GM18502 (cell line): ENCODE measurements around the gene TSPO.

Experiments
- ATAC-seq: cut with Tn5 transposase; IDR thresholded peaks from one replicate; pipeline ENCODE4 v1.9.1; 2021; ENCODE audit warnings: mild to moderate bottlenecking; ENCODE audit not compliant: unreplicated experiment, poor library complexity

TSPO gene

DNA sequence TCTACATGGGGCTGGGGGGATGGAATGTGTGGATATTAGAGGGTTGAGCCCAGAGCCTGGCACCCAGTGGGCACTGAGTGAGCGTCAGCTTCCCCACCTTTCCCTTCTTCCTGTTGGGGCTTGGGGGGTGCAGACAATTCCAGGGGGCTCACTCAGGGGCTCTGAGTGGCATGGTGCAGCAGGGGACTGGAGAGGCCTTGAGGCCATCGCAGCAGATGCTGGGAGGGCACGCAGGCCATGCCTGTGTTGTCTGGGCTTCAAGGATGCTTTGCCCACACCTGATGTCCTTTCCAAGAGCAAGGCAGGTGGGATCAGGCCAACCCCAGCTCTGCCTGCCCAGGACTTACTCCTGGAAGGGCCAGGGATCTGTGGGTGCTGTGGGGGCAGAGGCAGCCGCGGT, 46.8 kb downstream of the TSPO start:
- ATAC-seq = no peak

DNA sequence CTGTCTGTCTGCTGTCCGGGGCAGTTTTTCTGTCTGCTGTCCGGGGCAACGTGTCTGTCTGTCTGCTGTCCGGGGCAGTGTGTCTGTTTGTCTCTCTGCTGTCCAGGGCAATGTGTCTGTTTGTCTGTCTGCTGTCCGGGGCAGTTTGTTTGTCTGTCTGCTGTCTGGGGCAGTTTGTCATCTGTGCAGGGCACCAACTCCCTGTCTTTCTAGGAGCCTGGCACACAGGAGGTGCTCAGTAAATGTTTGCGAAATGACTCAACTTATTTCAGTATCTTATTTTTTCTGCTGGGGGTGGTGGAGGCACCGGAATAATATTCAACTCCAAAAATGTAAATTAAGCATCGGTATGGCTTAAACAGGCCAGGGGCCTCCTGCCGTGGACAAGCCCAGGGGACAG, 47.6 kb downstream of the TSPO start:
- ATAC-seq = no peak

DNA sequence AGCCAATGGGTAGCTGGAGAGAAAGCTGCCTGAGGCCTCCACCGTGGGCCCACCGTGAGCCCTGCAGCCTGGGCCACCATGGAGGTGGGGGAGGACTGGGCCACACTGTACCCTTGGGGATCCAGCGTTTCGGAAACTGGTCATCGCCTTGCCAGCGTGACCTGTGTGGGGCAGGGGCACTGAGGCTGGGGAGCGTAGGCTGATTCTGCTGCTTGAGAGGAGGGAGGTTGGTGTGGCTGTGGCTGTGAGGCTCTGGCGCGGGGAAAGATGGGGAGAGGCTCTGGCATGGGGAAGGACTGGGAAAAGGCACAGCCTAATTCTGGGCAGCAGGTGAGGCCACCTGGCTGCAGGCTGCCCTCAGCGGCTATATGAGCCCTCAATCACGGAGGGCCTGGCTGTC, 48.2 kb downstream of the TSPO start:
- ATAC-seq = no peak

DNA sequence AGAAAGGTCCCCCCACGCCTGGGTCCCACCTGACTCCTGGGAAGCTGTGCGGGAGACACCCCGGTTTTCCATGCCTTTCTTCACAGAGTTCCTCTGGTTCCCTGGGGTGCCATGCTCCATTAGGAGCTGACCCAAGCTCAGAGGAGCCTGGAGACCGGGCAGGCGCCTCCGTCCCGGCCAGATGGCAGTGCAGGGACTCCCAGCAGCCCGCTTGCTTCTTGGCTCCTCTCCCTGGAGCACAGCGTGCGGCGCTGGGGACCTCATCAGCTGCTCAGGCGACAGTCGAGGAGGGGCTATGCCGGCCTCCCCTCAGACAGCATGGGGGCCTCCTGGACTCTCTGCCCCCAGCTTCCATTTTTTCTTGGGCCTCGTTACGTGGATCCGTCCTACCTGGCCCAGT, 48.7 kb downstream of the TSPO start:
- ATAC-seq = no peak

DNA sequence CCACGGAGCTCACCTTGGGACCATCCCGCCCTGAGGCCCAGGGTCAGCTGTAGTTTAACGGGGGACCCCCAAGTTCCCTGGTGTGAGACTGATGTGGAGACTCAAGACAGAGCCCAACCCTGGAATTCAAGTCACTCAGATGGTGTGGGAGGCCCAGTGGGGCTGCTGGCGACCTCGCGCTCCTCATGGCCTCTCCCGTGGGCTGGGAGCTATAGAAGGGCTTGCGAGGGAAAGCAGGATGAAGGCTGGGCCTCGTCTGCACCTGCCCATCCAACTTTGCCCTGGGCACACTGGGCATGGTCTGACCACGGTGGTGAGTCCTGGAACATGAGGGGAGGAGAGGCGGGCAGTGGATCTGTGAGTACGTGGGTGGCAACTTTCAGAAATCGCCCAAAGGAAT, 49.2 kb downstream of the TSPO start:
- ATAC-seq = no peak

DNA sequence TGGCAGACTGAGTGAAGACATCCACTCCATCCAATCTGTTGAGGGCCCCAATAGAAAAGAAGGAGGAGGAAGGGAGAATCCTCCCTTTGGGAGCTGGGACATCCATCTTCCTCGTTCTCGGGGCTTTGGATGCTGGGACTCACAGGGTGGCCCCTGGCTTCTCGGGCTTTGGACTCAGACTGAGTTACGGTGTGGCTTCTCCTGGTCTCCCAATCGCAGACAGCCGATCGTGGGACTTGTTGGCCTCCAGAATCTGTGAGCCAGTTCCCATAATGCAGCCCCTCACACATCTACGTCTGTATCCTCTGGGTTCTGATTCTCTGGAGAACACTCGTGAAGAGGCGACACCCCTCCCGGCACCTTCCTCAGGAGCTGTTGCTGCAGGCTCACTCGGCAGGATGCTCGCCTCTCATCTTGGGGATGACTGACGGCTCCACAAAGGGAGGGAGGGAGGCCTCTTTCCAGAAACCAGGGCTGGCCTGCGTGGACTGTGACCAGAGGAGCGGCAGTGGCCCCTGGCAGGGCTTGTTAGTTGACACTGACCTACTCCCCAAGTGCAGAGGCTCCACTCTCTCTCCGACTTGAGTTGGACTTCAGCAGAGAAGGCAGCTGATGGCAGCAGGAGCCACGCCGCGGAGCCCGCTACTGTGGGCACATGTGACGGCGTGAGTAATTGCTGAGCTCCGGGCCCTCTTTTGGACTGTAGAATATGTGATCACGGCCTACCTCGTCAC, 50.3 kb downstream of the TSPO start:
- no peak for ATAC-seq

DNA sequence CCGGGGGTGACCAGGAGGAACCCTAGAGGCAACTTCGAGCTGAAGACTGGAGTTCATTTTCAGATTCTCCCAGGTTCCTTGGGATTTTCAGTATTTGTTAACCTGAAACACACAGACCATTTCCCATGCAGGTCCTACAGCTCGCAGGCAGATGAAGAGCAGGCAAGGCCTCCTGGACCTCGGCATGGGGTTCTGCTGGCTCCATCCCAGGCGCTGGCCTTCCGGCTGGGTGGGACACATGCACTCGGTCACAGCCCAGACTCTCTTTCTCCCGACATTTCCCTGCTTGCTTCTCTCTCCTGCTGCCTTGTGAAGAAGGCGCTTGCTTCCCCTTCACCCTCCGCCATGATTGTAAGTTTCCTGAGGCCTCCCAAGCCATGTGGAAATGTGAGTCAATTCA, 51.0 kb downstream of the TSPO start:
- ATAC-seq = no peak

DNA sequence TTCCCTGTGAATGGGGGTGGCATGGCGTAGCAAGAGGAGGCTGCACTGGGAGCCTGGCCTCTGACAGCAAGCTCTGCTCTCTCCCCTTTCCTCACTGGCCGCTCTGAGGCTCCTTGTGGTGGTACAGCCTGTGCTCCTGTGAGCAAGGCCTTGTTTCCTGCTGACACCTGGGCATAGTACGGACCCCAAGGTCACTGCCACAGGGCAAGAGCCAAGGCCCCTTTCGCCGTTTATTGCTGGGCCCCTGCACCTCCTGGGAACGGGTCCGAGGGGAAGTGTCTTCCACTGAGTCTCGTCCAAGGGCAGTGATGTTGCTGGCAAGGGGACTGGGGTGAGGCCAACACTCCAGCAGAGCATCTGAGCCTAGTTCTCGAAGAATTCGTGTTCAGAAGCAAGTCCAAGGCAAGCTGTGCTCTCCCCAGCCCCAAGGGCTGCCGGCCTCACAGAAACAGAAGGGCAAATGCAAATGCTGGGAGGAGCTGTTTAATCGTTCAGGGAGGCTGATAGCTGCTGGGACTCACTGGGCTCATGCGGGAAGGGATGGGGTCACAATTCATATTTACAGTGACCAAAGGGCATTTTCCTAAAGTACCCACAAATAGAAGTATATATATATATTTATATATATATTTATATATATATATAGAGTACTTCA, 51.5 kb downstream of the TSPO start:
- ATAC-seq = no peak

DNA sequence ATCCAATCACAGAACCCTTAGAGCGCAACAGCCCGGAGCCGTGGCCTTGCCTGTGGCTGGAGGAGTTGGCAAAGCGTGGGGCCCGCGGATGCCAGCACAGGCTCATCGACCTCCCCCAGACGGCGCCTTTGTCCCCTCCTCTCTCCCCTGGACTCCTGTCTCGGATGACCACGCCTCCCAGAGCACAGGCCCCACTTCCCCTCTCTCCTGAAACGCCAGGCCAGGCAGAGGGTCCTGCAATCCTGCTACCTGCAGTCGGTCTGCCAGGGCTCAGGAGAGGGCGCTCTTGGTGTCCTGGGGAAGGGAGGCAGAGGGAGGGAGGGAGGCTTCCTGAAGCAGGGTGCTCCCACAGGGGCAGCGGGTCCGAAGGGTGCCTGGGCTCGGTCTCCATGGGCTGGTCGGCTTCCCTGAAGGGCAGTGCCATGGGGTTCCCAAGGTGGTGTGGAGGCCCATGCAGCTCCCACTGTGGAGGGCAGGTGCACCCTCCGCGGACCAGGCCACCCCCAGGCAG, 52.2 kb downstream of the TSPO start:
- ATAC-seq = no peak

DNA sequence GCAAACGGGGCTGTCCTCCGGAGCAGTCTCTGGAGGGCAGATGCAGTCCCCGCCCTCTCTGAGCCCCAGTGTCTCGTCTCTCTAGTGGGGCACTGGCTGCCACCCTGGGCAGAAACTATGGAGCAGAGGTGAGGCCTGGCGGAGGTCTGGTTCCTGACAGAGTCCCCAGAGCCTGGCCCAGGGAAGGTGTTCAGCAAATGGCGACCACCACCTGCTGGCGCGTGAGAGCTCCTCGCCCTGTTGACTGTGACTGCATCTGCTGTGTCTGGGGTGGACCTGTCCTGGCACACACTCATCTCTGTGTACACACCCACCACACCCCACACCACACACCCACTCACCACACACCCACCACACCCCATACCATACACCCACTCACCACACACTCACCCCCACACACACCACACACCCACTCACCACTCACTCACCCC, 53.9 kb downstream of the TSPO start:
- ATAC-seq = no peak

DNA sequence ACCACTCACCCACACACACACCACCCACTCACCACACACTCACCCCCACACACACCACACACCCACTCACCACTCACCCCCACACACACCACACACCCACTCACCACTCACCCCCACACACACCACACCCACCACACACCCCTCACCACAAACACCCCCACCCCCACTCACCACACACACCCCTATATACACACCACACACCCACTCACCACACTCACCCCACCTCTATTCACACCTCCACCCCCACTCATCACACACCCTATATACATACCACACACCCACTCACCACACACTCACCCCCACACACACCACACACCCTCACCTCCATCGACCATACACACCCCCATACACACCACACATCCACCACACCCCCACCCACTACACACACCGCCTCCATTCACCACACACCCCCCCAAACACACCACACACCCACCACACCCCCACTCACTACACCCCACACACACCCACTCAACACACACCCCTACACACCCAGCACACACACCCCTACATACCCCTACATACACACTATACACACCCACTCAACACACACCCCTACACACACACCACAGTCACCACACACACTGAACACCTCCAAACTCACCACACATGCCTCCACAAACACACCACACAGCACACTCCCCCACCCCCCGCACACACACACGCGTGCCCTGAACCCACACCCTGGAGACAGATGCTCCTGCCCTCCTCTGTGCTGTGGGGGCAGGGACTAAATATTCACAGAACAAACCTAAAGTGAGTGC, 54.6 kb downstream of the TSPO start:
- no peak for ATAC-seq

DNA sequence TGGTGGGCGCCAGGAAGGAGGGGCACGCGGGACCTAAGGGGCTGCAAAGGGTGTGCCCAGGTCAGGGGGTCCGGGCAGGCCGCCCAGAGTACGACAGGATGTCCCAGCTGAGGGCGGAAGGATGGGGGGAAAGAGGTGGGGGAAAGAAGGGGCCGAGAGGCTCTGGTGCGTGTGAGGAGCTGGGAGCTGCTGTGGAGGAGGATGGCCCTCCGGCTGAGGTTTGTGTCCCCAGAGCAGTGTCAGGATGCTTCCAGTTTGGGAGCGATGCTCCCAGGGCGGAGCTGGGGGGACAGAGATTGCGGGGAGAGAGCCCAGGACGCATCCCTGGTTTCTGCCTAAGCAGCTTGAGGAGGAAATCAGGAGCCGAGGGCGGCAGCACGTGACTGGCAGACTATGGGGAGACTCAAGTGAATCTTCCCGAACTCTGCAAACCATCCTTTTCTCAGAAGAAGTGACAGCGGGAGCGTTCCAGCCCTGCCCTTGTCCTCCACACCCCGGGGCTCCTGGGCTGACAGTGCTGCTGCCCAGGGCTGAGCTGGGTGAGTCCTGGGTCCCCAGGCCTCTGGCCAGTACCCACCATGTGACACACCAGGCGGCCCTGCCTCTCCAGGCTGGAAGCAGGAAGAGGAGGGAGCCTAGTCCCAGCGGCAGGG, 55.3 kb downstream of the TSPO start:
- ATAC-seq = no peak

DNA sequence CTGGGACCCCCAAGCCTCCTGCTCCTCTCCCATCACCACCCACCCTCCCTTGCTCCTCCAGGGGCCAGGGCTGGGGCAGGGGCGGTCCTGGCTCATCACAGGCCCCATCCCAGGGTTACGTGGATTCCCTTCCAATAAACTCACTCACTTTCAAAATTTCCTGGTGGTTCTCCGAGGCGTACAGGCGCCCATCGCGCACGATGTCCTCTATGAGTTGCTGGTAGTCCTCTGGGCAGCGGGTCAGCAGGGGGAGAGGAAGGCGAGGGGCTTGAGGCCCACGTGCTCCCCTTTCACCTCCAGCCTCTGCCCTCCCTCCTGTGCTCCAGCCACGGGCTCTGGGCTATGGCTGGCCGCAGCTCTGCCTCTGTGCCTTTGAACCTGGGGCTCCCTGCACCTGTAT, 56.0 kb downstream of the TSPO start:
- ATAC-seq = no peak

DNA sequence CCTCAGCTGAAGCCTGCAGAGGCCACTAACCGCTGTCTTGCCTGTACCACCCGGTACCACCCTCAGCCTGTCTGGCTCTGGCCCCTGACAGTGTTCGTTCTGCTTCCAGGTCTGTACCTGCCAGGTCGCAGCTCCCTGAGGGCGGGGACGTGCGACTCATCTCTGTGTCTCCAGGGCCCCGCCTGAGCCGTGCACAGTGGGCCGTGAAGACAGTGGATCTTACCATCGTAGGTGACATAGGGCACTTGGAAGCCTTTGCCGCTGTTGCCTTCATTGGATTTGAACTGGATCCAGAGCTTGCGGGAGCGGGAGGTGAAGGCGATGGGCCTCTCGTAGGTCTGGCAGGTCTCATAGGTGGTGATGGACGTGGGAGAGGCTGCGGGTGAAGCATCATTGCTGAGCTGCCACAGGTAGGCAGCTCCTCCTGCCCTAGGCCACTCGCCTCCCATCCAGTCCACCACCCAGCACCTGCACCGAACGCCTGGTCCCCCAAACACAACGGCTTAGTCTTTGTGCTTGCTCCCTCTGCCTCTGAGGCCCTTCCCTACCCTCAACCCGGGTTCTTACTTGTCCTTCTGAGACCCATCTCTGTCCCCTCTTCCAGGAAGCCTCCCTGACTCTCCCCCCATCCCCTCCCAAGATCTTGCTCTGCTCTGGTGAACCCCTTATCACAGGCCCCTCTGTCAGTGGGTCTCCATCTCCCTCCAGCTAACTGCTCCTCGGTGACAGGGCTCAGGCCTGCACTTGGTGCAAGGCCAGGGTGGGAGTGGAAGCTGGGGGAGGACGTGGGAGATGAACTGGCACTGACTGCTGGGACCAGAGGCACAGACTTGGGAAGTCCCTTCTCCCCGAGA, 56.7 kb downstream of the TSPO start:
- no peak for ATAC-seq

DNA sequence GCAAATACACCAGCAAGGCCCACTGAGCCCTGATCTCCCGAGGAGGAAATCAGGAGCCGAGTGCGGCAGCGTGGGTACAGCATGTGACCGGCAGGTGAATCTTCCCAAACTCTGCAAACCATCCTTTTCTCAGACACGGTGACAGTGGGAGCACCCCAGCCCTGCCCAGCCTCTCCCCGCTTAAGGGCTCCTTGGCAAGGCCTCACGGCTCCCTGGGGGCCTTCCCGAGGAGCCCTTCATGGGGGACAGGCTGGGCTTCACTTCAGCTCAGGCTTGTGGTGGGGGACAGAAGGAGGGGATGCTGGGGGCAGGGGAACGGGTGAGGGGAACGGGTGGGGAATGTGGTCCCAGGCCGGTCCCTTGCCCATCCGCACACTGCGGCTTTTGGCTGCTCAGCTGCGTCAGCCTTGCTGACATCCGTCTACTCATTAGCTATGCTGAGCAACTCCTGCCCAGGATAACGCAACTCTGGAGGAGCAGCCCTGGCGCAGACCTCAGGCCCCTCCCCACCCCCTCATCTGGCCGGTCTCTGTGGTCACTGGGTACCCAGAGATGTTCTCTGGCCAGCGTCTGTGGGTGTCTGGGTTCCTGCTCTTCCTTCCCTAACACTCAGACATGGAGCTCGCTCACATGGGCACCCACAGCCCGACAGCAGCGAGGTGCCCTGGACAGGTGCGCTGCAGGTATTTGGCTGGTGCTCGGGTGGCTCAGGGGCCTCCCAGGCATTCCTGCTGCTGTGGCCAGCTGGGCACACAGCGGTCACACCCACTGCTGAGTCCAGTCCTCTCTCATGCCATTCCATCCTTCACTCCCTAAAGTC, 57.6 kb downstream of the TSPO start:
- no peak for ATAC-seq

DNA sequence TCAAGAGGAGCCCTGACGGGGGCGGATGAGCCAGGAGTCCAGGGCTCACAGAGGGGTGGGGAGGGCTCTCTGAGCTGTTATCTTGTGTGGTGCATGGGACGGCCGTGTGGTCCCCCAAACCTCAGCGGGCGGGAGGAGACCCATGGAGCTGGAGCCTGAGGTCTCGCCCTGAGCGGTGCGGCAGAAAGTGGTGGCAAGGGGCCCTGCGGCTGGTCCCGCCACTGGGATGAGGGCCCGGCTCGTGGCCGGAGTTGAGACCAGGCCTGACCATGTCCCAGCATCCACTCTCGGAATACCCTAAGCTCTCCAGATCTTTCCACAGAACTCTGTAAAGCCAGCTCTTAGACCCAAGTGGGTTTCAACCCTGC, 58.1 kb downstream of the TSPO start:
- ATAC-seq = no peak

DNA sequence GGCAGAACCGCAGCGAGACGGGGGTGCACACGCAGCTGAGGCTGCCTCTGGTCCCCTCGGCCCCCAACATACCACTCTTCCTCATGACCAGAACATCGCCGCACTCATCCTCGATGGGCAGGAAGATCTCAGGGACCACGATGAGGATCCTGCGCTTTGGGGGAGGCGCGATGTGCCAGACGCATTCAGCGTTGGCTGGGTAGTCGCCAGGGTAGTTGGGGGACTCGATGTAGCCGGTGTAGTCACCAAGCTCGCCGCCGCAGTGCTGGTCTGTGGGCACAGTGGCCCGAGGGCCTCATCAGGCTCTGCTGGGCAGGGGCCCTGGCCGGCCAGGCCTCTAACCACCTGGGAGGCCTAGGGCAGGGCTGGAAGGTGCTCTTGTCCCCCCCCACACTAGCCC, 58.6 kb downstream of the TSPO start:
- ATAC-seq = no peak

DNA sequence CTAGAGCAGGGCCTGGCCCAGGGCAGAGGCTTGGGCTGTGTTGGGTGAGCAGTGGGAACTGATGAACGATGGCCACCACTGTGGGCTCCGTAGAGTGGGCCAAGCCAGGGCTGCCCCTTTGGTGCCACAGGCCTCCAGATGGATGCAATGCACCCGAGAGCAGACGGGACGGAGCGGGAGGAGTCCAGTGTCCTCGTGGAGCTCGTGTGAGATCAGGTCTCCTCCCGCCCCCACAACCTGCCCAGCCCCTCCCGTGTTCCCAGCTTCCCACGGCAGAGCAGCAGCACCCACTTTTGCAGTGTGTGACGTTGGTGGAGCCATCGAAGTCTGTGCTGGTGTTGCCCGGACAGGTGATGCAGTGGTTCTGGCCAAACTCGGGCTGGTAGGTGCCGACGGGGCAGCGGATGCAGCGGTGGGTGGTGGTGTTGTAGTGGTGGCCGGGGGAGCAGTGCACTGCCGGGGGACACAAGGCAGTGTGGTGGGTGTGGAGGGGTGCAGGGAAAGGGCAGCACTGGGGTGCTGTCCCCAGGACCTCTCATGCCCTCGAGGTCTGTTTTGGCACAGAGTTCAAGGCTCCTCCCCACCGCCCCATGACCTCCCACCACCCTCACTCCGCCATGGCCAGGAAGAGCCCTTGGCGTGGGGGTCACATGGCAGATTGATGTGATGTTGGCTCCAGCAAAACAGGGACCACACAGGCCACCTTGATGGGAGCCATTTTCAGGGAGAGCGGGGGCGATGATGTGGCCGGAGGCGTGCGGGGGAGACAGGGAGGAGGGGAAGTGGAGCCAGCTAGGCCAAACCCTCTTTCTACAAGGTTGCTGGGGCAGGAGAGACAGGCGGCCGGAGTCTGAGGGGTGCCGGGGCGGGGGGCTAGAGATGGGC, 59.5 kb downstream of the TSPO start:
- no peak for ATAC-seq
